GM12872 (cell line): ENCODE measurements around the gene INHBE.
A peak's percentile ranks its signal among the peaks of the same experiment; 100 is the strongest.

Experiments used
- CTCF ChIP-seq: IDR thresholded peaks from 3 replicates; pipeline ENCODE4 v1.5.1; 2011; ENCODE audit warnings: low read depth, mild to moderate bottlenecking, low read length, moderate library complexity; ENCODE audit not compliant: insufficient read depth

Gene INHBE

GRCh38 chr12:57450057-57450456 lies 5.0 kb upstream of the INHBE start:
- no peak for TF ChIP-seq CTCF

- no peak for TF ChIP-seq CTCF
These were observed 3.8 kb upstream of the INHBE start for GRCh38 chr12:57451233-57451778.

- TF ChIP-seq CTCF = no peak
These were observed 2.7 kb upstream of the INHBE start for GRCh38 chr12:57452181-57452936.

- peak; percentile 94 for TF ChIP-seq CTCF
These were observed 2.1 kb upstream of the INHBE start for GRCh38 chr12:57452937-57453509.

- no peak for TF ChIP-seq CTCF
These were observed 918 bp upstream of the INHBE start for GRCh38 chr12:57454213-57454565.

GRCh38 chr12:57455374-57456144 lies 452 bp downstream of the INHBE start:
- no peak for TF ChIP-seq CTCF

- TF ChIP-seq CTCF = peak; percentile 92
These were observed 1.1 kb downstream of the INHBE start for GRCh38 chr12:57456145-57456700.
